Stimulated activated CD4-positive, alpha-beta T cell treated with anti-CD3 and anti-CD28 coated beads, Interleukin-2, amount 100 ng/mL, for 24 hours (primary cell): Measurements from ENCODE around the gene MC1R.
"Not testable (repeated sequence)": the region's sequence is repeated elsewhere in the genome, so short reads cannot be mapped to it uniquely, and the experiment has no call there.

Experiments
- DNase-seq, 2 donors: peaks; one replicate each; pipeline ENCODE4 v3.0.0-alpha.2; 2020

Gene MC1R

DNA sequence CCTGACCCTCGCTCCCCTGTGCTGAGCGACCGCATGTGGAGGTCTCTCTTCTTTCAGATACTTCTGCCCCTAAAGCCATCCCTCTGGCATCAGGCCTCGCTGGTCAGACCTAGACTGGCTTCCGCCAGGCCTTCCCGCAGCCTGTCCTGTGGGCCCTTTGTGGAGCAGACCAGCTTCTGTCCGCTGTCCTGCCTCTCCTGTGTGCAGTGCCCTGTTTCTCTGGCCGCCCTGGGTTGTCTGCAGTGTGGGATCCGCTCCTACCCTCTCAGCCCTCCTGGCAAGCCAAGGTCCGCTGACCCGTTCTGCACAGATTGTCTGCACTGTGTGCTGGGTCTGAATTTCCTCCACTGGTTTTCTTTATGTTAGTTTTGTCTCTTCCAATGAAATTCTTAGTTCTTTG, 21.5 kb upstream of the MC1R start:
- no peak for DNase-seq

DNA sequence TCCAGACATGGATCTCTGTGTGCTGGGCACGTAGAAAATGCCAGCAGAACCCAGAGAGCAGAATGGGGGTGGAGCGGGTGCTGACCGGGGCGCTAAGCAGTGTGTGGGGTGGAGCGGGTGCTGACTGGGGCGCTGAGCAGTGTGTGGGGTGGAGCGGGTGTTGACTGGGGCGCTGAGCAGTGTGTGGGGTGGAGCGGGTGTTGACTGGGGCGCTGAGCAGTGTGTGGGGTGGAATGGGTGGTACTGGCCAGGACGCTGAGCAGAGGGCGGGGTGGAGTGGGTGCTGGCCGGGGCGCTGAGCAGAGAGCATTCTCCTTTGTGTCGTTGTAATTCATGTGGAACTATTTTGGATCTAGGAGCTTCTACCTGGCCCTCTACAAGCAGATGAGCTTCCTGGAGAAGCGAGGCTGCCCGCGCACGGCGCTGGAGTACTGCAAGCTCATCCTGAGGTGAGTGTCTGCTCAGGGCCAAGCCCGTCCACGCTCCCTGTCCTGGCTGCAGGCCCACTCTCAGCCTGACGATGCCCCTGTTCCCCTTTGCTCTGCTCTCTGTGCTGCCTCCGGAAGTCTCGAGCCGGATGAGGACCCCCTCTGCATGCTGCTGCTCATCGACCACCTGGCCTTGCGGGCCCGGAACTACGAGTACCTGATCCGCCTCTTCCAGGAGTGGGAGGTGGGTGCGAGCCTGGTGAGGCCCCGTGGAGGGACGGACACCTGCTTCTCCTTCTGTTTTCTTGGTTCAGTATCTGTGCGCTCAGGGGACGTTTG, 20.3 kb upstream of the MC1R start:
- no peak for DNase-seq

DNA sequence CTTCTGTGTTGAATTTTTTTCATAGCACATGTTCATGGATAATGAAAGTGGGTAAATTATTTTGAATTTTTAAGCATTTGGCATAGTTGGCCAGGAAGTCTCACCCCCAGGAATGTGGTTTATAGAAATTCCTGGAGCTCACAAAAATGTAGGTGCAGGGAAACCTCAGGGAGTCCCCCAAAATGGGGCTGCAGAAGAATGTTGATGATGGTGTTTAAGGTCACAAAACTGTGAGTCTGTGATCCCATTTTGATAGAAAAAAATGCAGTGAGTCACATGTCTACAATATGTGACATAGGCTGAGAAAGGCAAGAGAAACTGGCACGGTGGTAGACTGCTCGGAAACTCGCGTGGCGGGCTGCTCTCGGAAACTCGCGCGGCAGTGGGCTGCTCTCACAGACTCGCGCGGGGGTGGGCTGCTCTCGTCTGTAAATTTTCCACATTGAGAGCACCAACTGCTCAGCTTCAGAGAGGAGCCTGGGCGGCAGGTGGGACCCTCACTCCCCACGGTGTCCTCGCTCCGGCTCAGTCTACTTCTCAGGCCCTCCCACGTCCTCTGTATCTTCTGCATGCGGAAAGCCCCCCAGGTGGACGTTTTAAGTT, 18.7 kb upstream of the MC1R start:
- DNase-seq, result no peak

DNA sequence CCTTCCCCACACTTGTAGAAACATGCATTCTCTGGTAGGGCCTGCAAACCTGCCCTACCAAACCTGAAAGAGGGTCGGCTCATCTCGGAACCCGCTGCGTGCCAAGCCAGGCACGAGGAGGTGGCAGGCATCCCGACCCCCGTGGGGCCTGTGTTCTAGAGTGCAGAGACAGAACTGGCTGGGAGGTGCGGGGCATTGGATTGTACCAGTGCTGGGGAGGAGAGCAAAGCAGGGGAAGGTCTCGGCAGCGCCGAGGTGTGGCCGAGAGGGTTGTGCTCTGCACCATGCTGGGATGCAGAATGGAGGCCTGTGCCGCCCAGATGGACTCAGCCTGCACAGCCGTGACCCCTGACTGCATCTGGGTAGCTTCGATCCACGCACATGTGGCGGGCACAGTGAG, 17.8 kb upstream of the MC1R start:
- DNase-seq, result no peak

DNA sequence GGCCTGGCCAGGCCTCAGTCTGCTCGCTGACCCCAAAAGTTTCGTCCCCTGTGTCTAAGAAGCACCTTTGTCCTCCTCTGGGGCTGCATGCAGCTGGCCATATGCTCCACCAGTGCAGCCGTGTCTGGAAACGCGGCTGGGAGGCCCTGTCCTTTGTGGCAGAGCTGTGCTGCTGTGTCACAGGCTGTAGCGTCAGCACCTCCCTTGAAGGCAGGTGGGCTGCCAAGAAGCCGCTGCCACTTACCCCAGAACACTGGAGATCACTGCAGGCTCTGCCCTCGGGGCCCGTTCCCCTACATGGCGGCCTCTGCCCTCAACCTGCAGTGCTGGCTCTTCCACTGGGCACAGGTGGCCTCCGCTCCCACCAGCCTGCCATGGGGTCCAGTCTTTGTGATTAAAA, 15.7 kb upstream of the MC1R start:
- DNase-seq, result no peak

DNA sequence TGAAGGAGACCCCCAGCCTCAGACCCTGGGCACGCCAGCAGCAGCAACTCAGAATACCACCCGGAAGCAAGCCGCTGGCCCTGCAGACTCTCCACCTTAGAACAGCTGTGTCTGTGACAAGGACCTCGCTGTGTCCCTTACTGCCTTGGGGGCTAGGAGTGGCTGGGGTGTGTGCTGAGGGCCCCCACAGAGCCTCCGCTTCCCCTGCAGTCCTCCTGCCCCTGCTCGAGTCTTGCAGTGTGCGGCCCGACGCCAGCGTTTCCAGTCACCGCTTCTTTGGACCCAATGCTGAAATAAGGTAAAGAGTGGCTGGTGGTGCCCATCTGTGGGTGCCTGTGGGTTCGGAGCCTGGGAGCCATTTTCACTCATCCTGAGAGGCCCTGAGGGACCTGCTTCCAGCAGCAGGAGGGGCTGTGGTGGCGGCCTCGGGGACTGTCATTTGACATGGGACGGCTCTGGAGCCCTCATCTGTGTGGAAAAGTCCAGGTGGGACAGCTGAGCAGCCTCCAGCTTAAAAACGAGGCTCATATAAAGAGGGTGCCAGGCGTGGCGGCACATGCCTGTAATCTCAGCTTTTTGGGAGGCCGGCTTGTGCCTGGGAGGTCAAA, 14.7 kb upstream of the MC1R start:
- DNase-seq, result no peak

DNA sequence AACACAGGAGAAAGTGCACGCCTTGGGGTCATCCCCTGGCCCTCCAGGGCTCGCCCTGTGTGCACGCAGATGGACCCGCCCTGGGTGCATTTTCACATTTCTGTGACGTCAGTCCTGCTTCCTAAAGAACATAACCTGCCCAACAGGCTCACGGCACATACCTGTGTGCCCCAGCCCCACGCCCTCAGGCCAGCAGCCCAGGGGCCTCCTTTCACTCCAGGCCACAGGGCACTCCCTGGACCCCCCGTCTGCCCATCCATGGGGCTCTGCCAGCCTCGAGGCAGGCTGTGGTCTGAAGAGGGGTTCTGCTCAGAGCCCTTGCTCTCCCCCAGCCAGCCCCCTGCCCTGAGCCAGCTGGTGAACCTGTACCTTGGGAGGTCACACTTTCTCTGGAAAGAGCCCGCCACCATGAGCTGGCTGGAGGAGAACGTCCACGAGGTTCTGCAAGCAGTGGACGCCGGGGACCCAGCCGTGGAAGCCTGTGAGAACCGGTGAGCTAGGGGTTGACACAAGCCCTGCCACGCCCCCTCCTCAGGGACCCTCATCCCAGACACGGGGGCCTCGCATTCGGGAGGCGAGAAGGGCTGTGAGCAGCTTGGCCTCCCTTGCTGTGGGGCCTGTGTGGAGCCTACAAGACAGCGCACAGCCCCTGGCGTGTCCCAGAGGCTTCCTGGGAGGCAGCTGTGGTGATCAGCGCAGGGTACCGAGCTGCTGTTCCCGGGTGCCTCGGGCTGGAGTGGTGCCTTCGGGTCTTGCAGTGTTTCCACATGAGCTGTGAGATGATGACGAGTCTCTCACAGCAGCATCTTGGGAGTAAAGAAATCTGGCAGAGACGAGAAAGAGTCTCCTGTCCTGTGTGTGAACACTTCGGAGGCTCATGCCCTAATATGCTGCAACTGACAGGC, 13.8 kb upstream of the MC1R start:
- no peak for DNase-seq

DNA sequence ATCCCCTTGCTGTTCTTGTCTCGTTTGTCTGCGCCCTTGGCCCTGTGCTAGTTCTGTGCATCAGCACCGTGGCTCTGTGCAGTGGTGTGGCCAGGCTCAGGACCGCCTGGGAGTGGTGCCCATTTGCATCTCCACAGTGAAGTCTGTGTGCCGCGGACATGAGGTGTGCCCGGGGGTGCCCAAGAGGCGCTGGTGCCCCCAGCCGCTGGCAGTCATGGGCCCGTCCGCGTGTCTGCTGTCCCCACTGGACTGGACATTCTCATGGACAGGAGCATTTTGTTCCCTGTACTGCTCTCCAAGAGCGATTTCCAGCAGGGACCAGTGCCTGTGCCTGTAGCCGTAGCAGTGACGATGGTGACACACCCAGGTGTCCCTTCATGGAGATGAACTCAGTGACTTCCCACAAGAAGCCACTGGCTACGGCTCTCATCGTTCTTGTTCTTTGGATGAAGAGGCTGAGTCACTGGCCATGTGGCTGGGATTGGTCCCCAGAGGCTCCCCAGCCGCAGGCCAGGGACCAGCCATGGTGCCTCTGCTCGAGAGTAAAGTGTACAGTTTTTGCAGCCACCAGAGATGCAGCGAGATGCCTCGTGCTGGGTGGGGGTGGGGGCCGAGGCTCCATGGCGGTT, 13.0 kb upstream of the MC1R start:
- no peak for DNase-seq

DNA sequence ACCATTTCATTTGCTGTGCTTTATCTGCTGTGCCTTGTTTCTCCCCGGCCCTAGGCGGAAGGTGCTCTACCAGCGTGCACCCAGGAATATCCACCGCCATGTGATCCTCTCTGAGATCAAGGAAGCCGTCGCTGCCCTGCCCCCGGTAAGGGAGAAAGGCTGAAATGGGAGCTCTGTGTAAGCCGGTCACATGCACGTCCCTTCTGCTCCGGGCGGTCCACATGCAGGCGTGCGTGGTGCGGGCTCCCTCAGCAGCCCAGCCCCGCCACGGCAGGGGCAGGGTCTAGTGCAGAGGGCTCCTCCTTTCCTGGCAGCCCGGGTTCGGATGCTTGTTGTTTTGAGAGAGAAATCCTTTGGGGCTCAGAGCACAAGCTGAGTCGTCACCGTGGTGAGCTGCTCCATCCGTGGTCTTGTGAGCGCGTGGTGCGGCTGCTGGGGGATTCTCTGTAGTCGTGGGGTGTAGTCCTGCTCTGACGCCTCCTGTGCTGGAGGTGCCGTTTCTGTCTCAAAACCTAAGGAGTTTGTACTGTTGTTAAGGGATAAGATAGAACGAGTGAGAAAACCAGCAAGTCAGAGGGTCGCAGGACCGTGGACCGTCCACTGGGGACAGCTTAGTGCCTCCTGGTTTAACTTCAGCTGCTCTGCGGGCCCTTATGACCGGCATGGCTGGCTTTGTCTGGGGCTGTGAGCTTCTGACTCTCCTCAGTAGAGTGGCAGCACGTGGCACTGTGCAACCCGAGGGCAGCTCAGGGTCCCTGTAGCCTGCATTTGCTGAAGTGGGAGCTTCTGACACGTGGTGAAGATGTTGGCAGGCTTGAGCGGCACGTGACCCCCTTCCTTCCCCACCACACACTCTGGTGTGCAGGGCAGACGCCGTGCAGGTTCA, 12.3 kb upstream of the MC1R start:
- no peak for DNase-seq

DNA sequence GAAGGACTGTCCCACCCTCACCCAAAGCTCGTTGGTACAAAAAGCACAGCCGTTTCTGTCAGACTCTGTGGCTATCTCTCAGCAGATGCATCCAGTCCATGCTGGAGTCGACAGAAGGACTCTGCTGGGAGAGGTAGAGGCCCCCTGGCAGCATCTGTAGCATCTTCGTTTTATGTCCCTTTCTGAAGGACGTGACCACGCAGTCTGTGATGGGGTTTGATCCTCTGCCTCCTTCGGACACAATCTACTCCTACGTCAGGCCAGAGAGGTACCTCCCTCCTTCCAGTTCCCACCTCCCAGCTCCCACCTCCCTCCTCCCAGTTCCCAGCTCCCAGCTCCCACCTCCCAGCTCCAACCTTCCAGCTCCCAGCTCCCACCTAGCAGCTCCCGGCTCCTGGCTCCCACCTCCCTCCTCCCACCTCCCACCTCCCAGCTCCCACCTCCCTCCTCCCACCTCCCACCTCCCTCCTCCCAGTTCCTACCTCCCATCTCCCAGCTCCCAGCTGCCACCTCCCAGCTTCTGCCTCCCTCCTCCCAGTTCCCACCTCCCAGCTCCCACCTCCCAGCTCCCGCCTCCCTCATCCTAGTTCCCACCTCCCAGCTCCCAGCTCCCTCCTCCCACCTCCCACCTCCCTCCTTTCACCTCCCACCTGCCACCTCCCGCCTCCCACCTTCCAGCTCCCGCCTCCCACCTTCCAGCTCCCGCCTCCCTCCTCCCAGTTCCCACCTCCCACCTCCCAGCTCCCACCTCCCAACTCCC, 11.4 kb upstream of the MC1R start:
- DNase-seq, result no peak

DNA sequence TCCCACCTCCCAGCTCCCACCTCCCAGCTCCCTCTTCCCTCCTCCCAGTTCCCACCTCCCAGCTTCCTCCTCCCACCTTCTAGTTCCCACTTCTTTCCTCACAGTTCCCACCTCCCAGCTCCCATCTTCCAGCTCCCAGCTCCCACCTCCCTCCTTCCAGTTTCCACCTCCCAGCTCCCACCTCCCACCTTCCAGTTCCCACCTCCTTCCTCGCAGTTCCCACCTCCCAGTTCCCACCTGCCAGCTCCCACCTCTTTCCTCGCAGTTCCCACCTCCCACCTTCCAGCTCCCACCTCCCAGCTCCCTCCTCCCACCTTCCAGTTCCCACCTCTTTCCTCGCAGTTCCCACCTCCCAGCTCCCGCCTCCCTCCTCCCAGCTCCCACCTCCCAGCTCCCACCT, 10.4 kb upstream of the MC1R start:
- DNase-seq, result no peak

DNA sequence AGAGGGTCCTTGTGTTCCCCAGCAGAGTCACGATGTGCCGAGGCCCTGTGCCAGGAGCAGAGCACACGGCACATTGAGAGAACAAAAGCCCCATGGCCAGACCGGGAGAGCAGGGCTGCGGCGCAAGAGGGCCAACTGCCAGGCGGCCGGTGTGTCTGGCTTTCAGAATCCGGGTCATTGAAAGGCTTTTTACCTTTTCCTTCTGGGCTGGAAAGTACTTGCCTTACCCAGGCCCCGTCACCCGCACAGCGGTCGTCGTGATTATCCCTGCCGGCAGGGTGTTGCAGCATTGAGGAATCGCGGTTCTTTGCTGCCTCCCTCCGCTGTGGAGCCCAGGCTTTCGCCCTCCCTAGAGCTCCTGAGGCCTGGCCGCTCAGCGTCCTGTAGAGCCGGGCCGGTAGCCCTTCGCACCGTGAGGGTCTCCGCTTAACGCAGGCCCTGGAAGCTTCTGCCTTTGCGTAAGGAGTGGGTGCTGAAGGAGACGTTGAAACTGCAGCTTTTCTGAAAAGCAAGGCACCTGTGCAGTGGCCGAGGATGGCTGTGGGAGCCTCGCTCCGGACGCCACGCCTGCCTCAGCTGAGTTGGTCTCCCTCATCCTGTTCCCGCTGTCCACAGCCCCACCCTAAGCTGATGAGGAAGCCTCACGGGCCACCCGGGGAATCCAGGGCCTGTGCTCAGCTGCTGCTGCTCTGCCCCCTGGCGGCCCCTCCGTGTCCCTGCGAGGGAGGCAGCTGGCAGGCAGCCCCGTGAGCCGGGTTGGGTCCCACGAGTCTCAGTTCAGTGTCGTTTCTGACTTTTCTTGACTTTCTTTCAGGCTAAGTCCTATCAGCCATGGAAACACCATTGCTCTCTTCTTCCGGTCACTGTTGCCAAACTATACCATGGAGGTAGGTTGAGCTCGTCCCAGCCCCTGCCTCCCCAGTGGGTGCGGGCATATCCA, 8.6 kb upstream of the MC1R start:
- peak; percentile 75 to 78 for DNase-seq

DNA sequence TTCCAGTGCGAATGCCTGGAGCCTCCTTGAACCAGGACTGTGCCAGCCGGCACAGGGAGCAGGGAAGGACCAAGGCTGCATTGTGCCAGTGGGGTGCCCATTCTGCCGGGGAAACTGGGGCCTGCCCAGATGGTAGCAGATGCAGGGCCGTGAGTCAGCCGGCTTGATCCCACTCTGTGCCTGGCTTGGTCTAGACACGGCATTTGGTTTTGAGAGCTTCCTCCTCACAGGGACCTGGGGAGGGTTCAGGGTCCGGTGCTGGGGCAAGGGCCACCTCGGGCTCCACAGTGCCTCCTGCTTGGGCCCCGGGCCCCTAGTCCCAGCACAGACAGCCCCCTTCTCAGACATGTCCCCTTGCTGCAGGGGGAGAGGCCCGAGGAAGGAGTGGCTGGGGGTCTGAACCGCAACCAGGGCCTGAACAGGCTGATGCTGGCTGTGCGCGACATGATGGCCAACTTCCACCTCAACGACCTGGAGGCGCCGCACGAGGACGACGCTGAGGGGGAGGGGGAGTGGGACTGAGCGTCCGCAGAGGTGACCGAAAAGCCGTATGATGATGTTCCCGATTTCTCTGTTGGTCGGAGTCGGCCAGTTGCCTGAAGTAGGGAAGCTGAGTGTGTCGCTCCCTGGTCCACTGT, 7.8 kb upstream of the MC1R start:
- no peak for DNase-seq

DNA sequence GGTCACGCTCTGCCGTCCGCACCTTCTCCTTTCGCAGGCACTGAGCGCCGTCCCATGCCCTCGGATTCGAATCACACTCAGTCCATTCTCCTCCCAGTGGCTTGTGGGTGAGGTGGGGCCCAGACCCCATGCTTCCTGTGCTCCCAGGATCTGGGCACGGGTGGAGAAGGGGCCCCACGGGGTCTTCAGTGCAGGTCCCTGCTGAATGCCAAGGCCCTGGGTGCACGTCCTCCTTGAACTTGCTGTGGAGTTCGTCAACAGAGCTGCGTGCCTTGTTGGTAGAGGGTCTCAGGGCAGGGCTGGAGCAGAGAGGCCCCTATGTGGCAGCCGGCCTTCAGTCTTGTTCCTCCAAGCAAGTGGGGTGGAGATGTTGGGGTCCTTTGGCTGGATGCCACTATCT, 7.3 kb upstream of the MC1R start:
- no peak for DNase-seq

DNA sequence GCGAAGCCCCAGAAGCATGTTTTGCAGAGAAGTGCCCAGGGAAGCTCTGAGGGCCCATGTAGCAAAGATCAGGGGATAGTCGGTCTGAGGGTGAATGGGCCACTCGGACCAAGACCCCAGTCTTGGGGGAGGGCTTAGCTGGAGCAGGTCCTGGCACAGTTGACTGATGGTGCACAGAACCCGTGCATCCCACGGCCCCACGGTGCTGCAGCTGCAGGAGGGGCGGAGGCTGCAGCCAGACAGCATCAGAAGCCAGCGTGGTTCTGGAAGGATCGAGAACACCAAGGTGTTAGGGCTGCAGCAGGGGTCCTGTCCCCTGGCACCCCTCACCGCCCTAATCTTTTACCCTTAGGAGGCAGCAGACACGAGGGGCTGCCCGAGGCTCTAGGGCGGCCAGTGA, 6.5 kb upstream of the MC1R start:
- no peak for DNase-seq

DNA sequence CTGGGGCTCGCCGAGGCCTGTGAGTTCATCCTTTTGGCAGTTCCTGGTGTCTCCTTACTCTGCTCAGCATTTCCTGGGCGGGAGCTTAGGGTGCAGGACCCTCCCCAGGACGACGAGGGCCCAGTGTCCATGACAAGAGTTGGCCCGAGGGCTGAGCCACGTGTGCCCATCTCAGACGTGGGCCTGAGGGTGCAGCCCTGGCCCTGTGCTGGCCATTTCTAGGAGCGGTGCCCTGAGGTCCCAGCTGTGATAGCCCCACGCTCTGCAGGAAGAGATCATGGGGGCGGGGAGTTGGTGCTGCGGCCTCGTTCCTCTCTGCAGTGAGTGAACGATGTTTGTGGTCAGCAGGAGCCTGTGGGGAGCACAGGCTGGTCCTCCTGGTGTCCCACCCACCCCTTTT, 6.0 kb upstream of the MC1R start:
- DNase-seq, result no peak

DNA sequence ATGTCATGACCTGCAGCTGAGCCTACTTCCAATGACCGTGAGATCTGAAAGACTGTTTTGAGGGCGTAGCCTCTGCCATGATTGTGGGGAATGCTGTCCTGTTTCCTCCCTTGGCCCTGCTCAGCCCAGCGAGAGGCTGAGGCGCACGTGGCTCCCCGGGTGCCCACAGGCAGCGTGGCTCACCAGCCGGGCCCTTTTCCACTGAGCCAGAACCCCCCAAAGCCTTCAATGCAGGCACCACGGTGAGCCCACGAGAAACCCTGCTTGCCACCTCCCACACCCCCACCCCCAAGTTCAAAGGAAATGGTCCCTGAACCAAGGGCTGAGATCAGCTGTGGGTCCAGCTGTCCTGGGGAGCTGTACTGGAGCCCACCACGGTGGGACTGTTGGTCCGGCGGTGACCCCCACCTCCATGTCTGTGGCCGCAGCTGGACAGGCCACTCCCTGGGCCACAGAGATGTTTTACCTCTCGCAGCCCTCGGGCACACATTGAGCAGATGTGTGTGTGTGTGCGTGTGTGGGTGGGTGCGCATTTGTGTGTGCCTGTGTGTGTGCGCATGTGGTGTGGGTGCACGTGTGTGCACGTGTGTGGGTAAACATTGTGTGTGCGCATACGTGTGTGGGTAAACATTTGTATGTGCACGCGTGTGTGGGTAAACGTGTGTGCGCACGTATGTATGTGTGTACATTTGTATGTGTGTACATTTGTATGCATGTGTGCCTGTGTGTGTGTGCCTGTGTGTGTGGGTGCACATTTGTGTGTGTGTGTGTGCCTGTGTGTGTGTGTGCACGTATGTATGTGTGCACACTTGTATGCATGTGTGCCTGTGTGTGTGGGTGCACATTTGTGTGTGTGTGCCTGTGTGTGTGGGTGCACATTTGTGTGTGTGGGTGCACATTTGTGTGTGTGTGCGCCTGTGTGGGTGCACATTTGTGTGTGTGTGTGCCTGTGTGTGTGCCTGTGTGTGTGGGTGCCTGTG, 5.0 kb upstream of the MC1R start:
- no peak for DNase-seq

DNA sequence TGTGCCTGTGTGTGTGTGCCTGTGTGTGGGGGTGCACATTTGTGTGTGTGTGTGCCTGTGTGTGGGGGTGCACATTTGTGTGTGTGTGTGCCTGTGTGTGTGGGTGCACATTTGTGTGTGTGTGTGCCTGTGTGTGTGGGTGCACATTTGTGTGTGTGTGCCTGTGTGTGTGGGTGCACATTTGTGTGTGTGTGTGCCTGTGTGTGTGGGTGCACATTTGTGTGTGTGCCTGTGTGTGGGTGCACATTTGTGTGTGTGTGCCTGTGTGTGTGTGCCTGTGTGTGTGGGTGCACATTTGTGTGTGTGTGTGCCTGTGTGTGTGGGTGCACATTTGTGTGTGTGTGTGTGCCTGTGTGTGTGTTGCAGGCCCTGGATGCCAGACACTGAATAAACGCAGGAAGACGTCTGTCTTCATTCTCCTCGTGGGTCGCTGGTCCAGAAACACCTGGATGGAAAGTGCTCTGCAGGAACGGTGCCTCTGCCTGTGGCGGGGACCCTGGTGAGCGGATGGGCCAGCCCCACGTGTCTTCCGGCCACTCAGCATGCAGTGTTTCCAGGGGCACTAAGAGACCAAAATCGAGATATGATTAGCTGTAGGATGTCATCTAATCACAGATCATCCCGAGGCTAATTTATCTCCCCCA, 3.9 kb upstream of the MC1R start:
- not testable (repeated sequence) for DNase-seq
